A549 treated with CORT108297 at 1 μM for 4 hours (cell line): ENCODE results near the gene PRICKLE2. TPM values are rescaled to one million over a fixed set of nuclear protein-coding genes. Genes with fewer than 3 reads are reported as not detected.

Experiments used
- total RNA-seq: library from RNA; stranded (reverse); fragments of 200-300 nt; extraction: Qiagen RNA extraction; gene quantifications from 5 replicates; pipeline ENCODE4 v1.2.3, GENCODE V29; 2022

The PRICKLE2 gene, protein sequence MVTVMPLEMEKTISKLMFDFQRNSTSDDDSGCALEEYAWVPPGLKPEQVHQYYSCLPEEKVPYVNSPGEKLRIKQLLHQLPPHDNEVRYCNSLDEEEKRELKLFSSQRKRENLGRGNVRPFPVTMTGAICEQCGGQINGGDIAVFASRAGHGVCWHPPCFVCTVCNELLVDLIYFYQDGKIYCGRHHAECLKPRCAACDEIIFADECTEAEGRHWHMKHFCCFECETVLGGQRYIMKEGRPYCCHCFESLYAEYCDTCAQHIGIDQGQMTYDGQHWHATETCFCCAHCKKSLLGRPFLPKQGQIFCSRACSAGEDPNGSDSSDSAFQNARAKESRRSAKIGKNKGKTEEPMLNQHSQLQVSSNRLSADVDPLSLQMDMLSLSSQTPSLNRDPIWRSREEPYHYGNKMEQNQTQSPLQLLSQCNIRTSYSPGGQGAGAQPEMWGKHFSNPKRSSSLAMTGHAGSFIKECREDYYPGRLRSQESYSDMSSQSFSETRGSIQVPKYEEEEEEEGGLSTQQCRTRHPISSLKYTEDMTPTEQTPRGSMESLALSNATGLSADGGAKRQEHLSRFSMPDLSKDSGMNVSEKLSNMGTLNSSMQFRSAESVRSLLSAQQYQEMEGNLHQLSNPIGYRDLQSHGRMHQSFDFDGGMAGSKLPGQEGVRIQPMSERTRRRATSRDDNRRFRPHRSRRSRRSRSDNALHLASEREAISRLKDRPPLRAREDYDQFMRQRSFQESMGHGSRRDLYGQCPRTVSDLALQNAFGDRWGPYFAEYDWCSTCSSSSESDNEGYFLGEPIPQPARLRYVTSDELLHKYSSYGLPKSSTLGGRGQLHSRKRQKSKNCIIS
- total RNA-seq, result 1.9 to 2.3 TPM (median 2.0 TPM) in 5 replicates

GRCh38 chr3:64224826-64225610, at the start of gene PRICKLE2:
PRICKLE2 (minus strand) TSS chr3:64225466; CDS start chr3:64198927, 26,539 bp downstream.

Other genes starting within 250 kb of the PRICKLE2 start
- 72.6 to 87.9 TPM (median 76.8 TPM) in 5 replicates for gene PSMD6, start 202.0 kb downstream of the PRICKLE2 start, total RNA-seq